Stimulated activated CD4-positive, alpha-beta T cell treated with anti-CD3 and anti-CD28 coated beads, Interleukin-1b, Interleukin-23, amount 100 ng/mL, for 48 hours (primary cell): Measurements from ENCODE around the gene PACS2.
"Not testable (repeated sequence)": the region's sequence is repeated elsewhere in the genome, so short reads cannot be mapped to it uniquely, and the experiment has no call there.

Source experiments
- DNase-seq: peaks from one replicate; pipeline ENCODE4 v3.0.0-alpha.2; 2020

PACS2 gene

DNA sequence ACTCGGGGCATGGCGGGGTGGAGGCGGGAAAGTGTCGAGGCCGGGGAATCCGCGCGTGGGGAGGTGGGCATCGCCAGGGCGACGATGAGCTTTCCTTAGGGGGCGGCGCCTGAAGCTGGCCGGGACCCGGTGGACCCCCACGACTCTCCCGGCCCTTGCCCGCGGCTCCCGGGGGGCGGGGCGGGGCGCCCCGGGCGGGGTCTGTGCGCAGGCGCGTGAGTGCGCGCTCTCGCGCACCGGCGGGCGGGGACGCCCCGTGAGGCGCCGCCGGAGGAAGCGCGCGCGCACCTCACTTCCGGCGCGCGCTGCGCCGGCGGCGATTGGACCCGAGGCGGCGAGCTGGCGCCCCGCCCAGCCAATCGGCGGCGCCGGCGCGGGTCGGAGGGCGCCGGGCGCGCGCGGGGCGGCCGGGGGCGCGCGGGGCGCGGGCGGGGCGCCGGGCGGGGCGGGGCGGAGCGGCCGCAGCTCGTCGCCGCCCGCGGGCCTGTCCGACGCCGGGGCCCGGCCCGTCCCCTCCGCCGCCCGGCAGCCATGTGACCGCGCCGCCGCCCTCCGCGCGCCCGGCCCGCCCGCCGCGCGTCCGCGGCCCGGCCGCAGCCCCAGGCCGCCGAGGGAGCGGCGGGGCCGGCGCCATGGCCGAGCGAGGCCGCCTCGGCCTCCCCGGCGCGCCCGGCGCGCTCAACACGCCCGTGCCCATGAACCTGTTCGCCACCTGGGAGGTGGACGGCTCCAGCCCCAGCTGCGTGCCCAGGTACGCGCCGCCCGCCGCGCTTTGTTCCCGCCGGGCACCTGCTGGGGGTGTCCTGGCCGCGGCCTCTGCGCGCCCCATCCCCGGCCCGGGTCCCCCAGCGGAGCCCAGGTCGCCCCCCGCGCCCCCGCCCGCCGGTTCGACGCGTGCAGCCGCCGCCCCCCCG, at the start of gene PACS2:
Gene PACS2, plus strand, starts transcription at position 462 of the 914 bp plus-strand sequence. Its CDS starts 171 bp downstream, at position 633.
- peak; percentile 65 for DNase-seq

DNA sequence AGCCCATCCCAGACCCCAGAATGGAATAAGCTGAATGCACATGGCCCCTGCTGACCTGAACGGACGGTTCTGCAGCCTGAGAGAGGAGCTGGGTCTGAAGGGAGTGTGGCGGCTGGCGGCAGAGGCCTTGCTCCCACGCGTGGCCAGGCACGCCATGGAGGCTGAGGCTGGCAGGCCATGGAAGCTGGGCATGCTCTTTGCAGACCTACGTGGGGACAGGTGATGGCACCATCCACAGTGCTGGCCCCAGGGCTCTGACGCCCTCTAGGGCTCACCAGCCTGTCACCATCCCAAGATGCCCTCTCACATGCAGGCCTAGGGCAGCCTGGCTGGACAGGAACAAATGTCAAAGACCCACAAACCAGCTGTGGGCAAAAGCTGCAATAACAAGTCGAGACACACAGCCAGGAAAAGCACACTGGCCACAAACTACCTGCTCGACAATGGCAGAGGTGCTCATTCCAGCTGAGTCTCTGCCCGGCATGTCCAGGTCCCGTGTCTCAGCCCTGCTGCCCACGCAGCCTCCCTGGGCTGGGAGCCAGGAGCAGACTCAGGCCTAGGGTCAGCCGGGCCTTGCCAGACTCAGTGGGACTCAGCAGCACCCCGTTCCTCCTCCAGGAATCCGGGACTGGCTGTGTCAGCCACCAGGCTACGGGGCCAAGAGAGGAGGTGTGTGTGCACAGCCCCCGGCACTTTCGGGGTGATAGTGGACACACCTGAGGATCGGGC, 46.6 kb upstream of the PACS2 start:
- no peak for DNase-seq

DNA sequence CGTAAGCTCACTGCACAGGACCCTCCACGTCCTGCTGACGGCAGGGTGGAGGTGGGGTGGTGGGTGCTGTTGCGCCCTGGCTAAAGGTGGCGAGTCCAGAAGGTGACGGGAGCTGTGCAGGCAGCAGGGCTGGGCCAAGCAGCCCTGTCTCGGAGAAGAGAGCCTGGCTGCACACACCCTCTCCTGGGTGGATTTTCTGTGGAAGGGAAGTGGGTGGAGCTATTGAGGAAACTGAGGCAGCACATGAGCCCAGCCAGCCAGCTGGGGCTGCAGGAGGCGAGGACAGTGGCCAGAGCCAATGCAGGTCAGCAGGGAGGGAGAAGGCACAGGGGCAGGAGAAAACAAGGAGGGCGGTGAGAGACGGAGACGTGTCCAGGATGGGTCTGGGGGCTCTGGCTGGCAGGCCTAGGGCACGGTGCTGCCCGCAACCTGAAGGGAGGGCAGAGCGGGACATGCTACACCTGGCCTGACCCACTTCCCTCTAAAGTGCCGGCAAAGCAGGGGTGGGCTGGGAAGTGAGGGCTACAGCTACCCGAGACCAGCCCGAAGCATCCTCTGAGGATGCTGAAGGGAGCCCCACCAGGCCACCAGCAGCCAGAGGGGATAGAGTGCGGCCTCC, 45.7 kb upstream of the PACS2 start:
- DNase-seq, result no peak

DNA sequence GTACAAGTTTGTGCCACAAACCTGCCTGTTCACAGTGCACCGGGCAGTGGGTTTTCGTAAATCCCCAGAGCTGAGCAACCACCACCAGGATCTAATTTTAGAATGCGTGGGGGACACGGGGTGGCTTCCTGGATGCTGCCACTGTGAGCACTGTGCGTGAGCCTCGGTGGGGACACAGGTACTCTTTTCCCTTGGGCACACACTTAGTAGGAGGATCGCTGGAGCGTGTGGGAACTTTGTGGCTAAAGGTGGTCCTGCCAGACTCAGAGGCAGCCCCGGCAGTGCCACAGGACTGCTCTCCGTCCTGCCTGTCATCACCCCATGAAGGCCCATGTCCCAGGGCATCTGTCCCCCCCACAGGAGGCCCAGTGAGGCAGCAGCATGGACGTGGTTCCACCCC, 45.1 kb upstream of the PACS2 start:
- DNase-seq, result no peak

DNA sequence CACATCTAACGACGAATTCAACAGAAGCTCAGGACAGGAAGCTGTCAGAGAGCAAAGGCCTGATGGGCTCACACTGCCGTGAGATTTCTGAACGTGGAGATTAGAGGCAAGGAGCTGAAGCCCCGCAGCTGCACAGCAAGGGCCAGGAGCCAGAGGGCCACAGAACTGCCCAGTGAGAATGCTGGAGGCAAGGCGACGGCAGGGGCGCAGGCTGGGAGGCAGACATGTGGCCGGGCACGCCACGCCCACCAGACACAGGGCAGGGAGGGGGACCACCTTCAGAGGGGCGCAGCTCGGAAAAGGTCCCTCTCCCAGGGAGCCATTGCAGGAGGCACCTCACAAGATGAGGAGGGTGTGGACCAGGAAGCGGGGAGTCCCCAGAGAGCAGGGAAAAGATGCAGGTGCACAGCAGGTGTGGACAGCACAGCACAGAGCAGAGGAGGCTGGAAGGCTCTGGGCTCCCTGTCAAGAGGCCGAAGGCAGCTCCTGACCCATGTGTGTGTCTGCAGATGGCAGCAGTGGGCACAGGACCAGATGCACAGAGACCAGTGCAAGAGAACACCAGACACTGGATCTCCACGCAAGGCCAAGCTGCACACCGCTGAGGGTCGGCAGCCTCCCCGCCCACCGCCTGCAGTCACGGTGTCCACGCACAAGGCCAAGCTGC, 43.2 kb upstream of the PACS2 start:
- DNase-seq, result no peak

DNA sequence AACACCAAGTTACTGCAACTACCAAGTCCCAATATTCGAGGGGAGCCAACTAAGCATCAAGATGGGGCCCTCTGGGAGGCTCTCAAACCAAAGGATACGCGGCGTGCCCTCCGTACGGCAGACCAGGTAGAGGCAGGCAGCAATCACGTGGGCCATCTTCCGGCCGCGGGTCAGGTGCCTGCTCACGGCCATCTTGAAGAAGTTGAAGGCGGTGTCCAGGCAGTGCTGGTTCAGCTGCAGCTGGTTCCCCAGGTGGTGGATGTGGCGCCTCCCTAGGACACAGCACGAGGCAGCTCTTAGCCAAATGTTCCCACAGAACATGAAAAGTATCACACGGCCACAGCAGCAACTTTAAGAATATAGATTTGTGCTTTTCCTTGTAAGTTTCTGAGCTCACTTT, 41.9 kb upstream of the PACS2 start:
- DNase-seq, result no peak

DNA sequence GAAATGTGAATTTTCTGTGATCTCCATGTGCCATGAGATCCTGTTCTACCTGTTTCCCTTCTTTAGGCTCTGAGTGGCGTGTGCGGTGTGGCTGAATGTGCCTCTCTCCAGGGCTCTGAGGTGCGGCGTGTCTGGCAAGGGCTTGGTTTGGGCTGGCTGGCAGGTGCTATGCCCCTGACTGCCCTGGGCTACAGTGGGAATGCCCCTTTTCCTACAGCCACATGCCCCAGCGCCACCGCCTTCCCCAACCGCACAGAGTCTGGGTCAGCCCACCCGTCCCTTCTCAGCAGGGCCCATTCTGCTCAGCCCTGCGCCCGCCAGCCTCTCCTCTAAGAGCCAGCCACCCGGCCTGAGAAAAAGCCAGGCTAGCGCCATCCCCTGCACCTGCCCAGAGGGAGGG, 41.5 kb upstream of the PACS2 start:
- DNase-seq, result no peak

DNA sequence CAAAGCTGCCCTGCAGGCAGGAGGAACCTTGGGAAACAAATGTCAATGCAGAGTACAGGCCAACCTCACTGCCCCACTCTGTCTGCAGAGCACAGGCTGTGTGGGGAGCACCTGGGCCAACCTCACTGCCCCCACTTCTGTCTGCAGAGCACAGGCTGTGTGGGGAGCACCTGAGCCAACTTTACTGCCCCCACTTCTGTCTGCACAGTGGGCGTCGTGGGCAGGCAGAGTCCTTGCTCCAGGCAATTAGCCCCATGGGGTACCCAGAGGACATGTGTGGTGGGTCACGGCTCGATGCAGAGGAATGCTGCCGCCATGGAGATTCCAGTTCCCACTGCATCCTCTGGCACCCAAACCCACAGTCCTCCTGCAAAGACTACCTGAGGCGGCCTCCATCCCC, 39.9 kb upstream of the PACS2 start:
- DNase-seq, result no peak

DNA sequence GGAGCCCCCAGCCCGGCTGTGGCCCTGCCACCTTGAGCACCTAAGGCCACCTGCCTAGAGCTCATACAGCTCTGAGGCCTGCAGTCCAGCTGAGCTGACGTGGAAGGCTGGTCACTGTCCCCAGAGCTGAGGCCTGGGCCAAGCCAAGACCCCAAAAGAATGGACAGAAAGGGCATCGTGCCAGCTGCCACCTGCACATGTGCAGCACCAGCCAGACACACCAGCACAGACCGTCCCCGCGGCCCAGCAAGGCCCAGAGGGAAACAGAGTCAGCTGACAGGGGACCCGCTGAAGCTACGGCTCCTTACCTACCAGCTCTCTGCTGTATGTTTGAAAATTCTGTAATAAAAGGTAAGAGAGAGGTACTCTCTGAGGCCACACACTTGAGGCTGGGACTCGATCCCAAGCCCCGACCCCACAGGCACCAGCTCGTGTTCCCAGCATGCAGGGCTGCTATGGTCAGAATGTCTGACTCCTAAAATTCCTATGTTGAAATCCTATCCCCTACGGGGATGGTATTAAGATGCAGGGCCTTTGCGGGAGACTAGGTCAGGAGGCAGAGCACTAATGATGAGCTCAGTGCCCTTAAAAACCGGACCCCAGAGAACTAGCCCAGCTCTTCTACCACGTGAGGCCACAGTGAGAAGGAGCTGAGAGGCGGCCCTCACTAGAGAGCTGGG, 39.1 kb upstream of the PACS2 start:
- no peak for DNase-seq

DNA sequence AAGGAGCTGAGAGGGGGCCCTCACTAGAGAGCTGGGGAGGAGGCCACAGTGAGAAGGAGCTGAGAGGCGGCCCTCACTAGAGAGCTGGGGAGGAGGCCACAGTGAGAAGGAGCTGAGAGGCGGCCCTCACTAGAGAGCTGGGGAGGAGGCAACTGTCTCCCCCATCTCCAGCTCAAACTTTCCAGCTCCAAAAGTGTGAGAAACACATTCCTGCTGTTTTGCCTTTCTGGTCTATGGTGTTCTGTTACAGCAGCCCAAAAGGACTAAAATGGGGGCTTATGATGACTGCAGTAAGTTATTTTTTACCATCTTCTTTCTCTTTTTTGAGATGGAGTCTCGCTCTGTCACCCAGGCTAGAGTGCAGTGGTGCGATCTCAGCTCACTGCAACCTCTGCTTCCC, 37.1 kb upstream of the PACS2 start:
- DNase-seq, result not testable (repeated sequence)

DNA sequence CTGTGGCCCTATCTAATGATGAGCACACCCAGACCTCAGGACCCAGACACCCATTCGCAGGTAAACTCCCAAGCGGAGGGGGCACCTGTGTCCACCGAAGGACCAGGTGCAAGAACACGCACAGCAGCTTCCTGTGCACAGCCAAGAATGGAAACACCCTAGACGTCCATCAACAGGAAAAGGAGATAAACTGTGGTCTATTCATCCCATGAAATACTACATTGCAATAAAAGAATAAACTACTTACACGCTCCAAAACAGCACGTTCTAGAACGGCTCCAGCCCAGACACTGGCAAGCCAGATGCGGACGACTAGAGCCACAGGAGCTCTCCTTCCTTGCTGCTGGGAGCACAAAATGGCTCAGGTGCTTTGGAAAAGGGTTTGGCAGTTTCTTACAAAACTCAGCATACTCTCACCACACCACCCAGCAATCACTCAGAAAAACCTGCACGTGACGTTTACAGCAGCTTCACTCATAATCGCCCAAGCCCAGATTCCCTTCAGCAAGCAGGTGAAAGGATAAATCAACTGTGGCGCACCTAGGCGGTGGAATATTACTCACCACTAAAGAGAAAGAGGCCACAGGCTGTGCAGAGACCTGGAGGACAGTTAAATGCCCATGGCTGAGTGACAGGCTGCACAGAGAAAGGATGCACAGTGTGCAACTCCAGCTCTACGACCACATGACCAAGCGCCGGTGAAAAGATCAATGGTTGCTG, 34.7 kb upstream of the PACS2 start:
- no peak for DNase-seq

DNA sequence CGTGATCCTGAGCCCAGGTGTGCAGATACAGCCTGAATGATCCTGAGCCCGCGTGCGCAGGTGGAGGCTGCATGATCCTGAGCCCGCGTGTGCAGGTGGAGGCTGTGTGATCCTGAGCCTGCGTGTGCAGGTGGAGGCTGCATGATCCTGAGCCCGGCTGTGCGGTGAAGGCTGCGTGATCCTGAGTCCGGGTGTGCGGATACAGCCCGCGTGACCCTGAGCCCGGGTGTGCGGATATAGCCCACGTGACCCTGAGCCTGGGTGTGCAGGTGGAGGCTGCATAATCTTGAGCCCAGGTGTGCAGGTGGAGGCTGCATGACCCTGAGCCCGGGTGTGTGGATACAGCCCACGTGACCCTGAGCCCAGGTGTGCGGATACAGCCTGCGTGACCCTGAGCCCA, 34.0 kb upstream of the PACS2 start:
- no peak for DNase-seq

DNA sequence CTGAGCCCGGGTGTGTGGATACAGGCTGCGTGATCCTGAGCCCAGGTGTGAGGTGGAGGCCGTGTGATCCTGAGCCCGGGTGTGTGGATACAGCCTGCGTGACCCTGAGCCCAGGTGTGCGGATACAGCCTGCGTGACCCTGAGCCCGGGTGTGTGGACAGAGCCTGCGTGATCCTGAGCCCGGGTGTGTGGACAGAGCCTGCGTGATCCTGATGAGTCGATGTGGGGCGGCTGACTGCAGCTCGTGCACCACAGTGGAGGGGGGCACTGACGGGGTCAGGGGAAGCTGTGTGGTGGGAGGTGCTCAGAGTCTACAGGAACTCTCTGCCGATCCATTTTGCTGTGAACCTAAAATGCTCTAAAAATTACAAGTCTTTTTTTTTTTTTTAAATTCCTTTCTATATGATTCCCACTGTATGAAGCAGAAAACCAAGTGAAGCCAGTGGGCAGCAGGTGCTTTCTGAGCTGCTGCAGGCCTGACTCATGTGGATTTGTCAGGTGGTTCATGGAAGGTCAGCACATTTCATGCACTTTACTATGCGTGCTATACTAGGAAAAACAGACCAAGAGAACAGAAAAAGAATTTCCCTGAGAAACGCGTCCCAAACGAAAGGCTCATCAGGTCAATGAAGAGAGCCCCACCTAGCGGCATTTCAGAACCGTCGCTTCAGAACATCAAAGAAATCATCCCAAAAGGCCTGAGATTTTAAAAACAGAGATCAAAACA, 33.0 kb upstream of the PACS2 start:
- DNase-seq, result no peak

DNA sequence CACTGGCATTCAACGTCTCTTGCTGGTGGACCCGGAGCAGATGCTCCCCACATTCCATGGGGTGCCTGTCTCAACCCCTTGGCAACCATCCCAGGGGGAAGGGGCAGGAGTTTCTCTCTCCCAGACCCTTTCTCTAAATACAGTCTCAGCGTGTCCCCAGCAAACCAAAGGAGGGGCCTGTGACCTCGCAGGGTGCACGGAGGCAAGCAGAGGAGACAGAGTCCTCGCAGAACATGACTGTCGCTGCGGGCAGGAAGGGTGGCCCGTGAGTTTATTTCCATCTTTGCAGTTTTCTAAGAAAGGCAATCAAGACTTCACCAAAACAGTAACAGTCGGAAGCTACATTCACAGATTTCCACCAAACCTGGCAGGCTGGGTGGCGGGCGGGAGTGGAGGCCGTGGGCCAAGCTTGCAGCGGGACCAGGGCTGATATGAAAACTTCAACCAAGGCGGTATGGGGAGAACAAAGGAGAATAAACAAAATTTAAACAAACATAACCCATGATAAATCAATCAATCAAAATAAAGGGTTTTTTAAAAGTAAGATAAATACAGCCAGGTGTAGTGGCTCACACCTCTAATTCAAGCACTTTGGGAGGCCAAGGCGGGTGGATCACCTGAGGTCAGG, 32.3 kb upstream of the PACS2 start:
- no peak for DNase-seq

DNA sequence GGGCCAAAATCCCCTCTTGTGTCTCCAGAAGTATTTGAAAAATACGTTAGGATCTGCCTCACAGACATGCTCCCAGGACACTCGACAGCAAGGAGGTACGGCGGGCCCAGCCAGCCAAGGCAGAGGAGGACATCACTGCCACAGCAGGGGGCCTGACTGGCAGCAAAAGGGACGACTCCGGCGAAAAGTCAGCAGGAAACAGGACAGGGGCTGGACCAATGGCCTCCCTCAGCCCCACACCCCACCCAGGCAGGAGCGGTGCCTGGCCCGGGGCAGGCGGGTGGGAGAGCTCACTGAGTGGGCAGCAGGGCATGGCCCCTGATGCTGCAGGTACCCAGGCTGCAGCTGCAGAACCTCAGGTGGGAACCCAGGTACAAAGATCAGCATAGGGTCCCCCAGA, 31.5 kb upstream of the PACS2 start:
- DNase-seq, result no peak

DNA sequence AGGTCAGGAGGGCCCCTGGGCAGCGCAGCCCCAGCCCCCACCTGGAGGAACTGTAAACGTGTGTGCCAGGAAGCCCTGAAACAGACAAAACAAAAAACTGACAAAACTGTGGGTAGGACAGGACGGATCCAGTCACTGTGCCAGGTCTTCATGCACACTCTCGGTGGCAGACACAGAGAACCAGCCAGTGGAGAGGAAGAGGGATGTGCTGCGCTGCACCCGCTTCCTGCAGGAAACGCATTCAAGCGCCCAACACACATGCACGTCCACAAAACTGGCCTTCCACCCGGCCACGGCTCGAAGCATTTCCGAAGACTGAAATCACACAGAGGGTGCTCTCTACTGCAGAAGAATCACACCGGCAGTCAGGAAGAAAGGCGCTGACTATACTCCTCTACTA, 30.6 kb upstream of the PACS2 start:
- DNase-seq, result no peak

DNA sequence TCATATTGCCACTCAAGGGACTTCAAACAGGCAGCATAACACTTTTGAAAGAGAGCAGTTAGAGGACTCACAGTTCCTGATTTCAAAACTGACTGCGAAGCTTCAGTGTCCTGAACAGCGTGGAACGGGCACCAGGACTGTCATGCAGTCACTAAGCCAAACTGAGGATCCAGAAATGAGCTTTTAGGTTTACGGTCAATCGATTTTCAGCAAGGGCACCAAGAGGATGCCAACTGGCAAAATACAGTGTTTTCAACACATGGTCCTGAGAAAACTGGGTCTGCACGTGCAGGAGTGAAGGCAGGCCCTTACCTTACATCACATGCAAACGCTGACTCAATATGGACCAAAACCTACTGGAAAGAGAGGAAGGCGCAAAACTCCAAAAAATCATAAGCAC, 29.4 kb upstream of the PACS2 start:
- DNase-seq, result no peak

DNA sequence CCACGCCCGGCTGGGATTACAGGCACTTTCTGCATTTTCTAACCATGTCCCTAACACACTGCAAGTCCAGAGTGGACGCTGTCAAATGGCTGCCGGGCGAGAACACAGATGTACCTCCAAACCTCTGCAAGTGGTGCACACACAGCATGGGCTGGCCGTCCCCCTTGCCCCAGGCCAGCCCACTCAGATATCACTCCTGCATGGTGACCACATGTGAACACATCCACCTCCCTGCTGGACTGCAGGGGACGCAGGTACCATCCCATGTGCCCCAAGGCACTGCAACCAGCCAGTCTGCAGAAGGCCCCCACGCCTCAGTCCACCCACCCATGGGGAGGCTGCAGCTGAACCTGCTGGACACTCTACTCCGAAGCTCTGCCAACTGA, 27.8 kb upstream of the PACS2 start:
- no peak for DNase-seq

DNA sequence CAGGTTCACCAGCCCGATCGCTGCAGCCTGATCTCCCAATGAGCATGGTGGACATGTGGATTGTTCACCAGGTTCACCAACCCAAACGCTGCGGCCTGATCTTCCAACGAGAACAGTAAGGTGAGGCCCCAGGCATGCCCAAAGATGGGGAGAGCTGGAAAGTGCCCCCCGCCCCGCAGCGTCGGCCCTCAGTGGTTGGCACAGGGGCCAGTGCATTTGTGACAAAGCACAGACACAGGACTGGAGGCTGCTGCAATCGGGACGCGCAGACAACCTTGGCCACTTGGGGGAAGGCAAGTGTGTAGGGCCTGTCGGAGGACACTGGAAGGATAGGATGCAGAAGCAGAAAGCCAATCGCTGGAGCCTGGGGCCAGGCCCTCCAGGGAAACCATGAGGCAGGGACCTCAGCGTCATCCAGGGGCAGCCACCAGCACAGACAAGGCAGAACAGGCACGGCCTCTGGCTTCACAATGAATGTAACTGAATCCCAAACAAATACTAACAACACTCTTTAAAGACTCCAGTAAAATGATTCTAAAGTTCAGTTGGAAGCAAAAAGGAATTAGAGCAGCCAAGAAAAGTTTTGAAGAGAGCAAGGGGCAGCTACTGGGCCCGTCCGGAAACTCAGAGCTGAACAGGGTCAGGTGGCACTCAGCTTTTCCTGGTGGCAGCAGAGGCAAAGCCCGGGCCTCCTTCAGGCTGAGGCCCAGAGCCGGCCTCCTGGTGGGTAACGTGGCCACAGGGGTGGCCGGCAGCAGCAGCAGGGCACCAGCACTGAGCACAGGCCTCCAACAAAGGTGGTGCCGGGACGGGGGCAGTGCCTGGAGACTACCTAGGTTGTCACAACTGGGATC, 27.1 kb upstream of the PACS2 start:
- no peak for DNase-seq

DNA sequence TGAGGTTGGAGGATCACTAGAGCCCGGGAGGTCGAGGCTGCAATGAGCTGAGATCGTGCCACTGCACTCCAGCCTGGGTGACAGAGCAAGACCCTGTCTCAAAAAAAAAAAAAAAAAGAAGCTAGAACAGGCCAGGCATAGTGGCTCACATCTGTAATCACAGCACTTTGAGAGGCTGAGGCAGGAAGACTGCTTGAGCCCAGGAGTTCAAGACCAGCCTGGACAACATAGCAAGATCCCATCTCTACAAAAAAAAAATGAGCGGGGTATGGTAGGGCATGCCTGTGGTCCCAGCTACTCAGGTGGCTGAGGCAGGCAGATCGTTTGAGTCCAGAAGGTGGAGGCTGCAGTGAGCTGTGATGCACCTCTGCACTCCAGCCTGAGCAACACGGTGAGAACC, 25.6 kb upstream of the PACS2 start:
- not testable (repeated sequence) for DNase-seq
